ENCODE results near the gene VTCN1. TPM values are rescaled to one million over a fixed set of nuclear protein-coding genes. Genes with fewer than 3 reads are reported as not detected.

Gene VTCN1
- total and polyA plus RNA-seq, 2 of the 13 experiments (the other 11 are each of a cell fraction or from before 2014, with no cell fraction given) = not detected

- 1% methylated on average over 5 of the region's 5 CpGs for WGBS (ENCODE audit: low lambda C conversion rate)
- ChIA-PET CTCF (ENCODE audit: low intra/inter-chr PET ratio, low total read pairs) (no interaction called here), POLR2A (no interaction called here)
- BruUV-seq (replicated peaks) = no TSS peak
- no peak overlapping the region for H3K4me2 ChIP-seq (ENCODE audit: low read depth, low read length)
- H4K20me1 ChIP-seq (ENCODE audit: insufficient read depth, low read length) = no peaks in the 10 kb centered on the region
- no peaks in the 10 kb centered on the region for H3K4me1 ChIP-seq (ENCODE audit: insufficient read depth, low read length)
- 0 out of 5 replicates have a peak, but pooled peaks cover 0 to 5% of the 10 kb centered on the region in 2 experiments for H3K27me3 ChIP-seq (ENCODE audit: control insufficient read depth in 1 of 2, insufficient read depth in 2 of 2, low read length in 2 of 2)
- in situ Hi-C loops (cut with HindIII; ENCODE audit: extremely low pct_ligation_motif_present, low pct_unique_long_range_greater_than_20kb) = no loop called here
- no peaks in the 10 kb centered on the region for H3K9me3 ChIP-seq (ENCODE audit: low read length)
- no peak overlapping the region for H2AFZ ChIP-seq (ENCODE audit: low read length)
- TF ChIP-seq, protein P1, sequence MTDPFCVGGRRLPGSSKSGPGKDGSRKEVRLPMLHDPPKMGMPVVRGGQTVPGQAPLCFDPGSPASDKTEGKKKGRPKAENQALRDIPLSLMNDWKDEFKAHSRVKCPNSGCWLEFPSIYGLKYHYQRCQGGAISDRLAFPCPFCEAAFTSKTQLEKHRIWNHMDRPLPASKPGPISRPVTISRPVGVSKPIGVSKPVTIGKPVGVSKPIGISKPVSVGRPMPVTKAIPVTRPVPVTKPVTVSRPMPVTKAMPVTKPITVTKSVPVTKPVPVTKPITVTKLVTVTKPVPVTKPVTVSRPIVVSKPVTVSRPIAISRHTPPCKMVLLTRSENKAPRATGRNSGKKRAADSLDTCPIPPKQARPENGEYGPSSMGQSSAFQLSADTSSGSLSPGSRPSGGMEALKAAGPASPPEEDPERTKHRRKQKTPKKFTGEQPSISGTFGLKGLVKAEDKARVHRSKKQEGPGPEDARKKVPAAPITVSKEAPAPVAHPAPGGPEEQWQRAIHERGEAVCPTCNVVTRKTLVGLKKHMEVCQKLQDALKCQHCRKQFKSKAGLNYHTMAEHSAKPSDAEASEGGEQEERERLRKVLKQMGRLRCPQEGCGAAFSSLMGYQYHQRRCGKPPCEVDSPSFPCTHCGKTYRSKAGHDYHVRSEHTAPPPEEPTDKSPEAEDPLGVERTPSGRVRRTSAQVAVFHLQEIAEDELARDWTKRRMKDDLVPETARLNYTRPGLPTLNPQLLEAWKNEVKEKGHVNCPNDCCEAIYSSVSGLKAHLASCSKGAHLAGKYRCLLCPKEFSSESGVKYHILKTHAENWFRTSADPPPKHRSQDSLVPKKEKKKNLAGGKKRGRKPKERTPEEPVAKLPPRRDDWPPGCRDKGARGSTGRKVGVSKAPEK (CRISPR knock-in tag; IDR thresholded peaks at IDR 0.05; ENCODE audit: borderline replicate concordance) = no peak
- TF ChIP-seq, protein P2, sequence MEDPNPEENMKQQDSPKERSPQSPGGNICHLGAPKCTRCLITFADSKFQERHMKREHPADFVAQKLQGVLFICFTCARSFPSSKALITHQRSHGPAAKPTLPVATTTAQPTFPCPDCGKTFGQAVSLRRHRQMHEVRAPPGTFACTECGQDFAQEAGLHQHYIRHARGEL (CRISPR knock-in tag; IDR thresholded peaks at IDR 0.05) = no peak
- TF ChIP-seq ZNF773 (CRISPR knock-in tag; IDR thresholded peaks at IDR 0.05; ENCODE audit: borderline replicate concordance) (no peak), ZNF563 (CRISPR knock-in tag; IDR thresholded peaks at IDR 0.05) (no peak), ZNF552 (CRISPR knock-in tag; IDR thresholded peaks at IDR 0.05; ENCODE audit: borderline replicate concordance) (no peak), ZNF329 (CRISPR knock-in tag; IDR thresholded peaks at IDR 0.05; ENCODE audit: low read depth) (no peak), CCDC6 (CRISPR knock-in tag; IDR thresholded peaks at IDR 0.05) (no peak), ZNF674 (CRISPR knock-in tag; IDR thresholded peaks at IDR 0.05; ENCODE audit: low read depth) (no peak), HNRNPL (IDR thresholded peaks at IDR 0.05; ENCODE audit: low read depth, low read length) (no peak), KDM1A (CRISPR knock-in tag; IDR thresholded peaks at IDR 0.05) (no peak), SALL2 (CRISPR knock-in tag; IDR thresholded peaks at IDR 0.05) (no peak), SAP130 (CRISPR knock-in tag; IDR thresholded peaks at IDR 0.05; ENCODE audit: low read depth) (no peak)
- TF ChIP-seq, protein P3, sequence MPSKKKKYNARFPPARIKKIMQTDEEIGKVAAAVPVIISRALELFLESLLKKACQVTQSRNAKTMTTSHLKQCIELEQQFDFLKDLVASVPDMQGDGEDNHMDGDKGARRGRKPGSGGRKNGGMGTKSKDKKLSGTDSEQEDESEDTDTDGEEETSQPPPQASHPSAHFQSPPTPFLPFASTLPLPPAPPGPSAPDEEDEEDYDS (CRISPR knock-in tag; IDR thresholded peaks at IDR 0.05) = no peak
- no peak overlapping the region for H3K27ac ChIP-seq (ENCODE audit: extremely low read length, insufficient read depth, low read length)
- no peaks in the 10 kb centered on the region for H3K36me3 ChIP-seq (replicated peaks in 1 of 2; ENCODE audit: control insufficient read depth in 1 of 2, insufficient read depth in 2 of 2, low read length in 2 of 2)
- ATAC-seq (no peak), DNase-seq (ENCODE audit: low spot score) (no peak), FAIRE-seq (no peak)
- H3K4me3 ChIP-seq (replicated peaks in 1 of 3; ENCODE audit: insufficient read depth in 1 of 3, low read depth in 2 of 3, low read length in 3 of 3) = no peak overlapping the region
- intact Hi-C loops (cut with micrococcal nuclease; ENCODE audit: unreplicated experiment) = no loop called here
- H3K79me2 ChIP-seq (ENCODE audit: insufficient read depth, low read length) = no peaks in the 10 kb centered on the region
- H3K9ac ChIP-seq (ENCODE audit: insufficient read depth, low read depth, low read length) = no peak overlapping the region
These were observed 22.4 kb downstream of the VTCN1 start for GRCh38 chr1:117188170-117188815.

All from HepG2 (cell line).